ENCODE data around the gene SMIM32. TPM values are rescaled to one million over a fixed set of nuclear protein-coding genes. Genes with fewer than 3 reads are reported as not detected.

Gene SMIM32
- total RNA-seq, 1 experiment from 2014 or later, result not detected

DNA sequence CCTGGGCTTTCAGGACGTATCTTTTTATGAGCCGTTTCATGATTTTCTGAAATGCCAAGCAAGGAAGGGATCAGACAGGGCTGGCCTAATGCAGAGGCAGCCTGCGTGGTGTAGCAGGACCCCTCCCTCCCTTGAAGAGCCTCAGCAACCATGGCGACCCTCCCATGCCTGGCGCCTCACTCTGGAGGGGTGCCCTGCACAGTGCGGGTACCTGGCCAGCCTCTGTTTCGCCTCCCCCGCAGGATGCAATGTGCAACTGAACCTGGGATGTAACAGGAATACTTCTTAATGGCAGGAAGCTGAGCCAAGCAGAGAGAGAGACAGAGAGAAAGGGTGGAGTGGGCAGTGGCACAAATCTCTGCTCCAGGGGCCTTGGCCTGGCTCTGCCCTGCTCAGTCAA, 23.3 kb upstream of the SMIM32 start:
- no peak for DNase-seq (ENCODE audit: low read depth in 1 of 2, low spot score in 2 of 2)
- Histone ChIP-seq H3K36me3 (no peaks in the 10 kb centered on the region), H3K27ac (no peak overlapping the region), H3K4me1 (replicated peaks) (peaks cover 12% of the 10 kb centered on the region; the same call in 1 of the 2 replicates), H3K27me3 (replicated peaks) (peaks cover 15% of the 10 kb centered on the region), H3K9me3 (replicated peaks) (no peaks in the 10 kb centered on the region), H3K4me3 (no peak overlapping the region)

DNA sequence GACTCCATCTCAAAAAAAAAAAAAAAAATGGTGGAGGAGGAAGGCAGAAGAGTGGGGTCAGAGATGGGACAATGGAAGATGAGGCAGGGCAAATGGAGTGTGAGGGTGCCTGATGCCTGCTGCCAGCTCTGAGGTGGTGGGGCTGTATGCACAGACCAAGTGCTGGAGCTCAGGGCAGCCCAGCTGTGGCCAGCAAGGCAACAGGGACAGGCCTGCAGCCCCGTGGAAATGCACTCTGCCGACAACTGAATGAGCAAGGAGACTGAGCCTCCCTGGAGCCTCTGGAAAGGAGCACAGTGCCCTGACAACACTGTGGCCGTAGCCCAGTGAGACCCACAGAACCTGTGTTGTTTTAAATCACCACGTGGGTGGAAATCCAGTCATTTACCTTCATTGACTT, 22.9 kb upstream of the SMIM32 start:
- no peaks in the 10 kb centered on the region for H3K9me3 ChIP-seq (replicated peaks)
- H3K4me3 ChIP-seq, result no peak overlapping the region
- peaks cover 12% of the 10 kb centered on the region for H3K27me3 ChIP-seq (replicated peaks)
- no peak for DNase-seq (ENCODE audit: low read depth in 1 of 2, low spot score in 2 of 2)
- H3K4me1 ChIP-seq (replicated peaks), result peaks cover 12% of the 10 kb centered on the region; the same call in 1 of the 2 replicates
- no peaks in the 10 kb centered on the region for H3K36me3 ChIP-seq
- no peak overlapping the region for H3K27ac ChIP-seq

DNA sequence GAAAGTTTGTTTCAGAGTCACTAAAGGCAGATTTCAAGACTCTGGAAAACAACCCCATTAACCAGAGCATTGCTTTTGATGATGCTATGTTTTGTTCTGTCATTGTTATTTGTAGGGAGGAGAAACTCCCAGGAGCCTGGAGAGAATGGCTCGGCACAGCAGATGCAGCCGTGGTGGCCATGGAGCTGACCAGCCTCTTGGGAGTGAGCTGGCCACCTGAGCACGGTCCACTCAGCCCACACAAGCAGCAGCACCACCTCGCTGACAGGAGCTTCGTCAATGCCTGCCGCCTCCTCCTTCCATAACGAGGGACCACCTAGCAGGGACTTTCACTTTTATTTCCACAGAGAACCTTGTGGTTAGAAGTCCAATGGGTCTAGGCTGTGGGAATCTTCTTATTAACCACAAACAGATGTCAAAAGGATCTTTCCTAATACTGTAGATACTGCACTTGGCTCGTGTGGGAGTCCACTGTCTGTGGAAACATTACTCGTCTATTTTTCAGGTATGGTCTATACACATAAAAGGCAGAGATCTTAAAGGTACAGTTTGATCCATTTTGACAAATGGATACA, 21.0 kb upstream of the SMIM32 start:
- H3K36me3 ChIP-seq, result no peaks in the 10 kb centered on the region
- peak in 1 of 2 experiments; percentile 43 for DNase-seq (ENCODE audit: low read depth in 1 of 2, low spot score in 2 of 2)
- peaks cover 12% of the 10 kb centered on the region; the same call in 1 of the 2 replicates for H3K4me1 ChIP-seq (replicated peaks)
- H3K4me3 ChIP-seq, result no peak overlapping the region
- peaks cover 14% of the 10 kb centered on the region for H3K27me3 ChIP-seq (replicated peaks)
- H3K27ac ChIP-seq, result no peak overlapping the region
- no peaks in the 10 kb centered on the region for H3K9me3 ChIP-seq (replicated peaks)

DNA sequence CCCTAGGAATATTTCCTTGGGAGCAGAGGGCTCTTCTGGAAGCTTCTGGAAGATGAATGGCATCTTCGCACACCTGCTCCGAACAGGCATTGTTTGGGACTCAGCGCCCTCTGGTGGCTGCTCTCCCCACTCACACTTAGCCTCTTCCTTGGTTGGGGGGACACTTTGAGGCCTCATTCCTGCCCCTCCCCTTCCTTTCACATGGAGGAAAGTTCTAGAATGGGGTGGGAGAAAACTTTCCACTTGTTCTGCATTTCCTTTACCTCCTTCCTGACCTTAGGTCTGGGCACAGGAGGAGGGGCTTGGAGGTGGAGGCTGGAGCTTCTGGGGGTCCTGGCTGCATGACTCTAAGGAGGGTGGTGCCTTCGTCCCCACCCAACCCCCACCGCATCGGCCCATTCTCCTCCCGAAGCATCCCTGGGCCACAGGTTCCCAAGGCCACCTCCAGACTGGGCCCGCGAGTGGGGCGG, 19.3 kb upstream of the SMIM32 start:
- H3K36me3 ChIP-seq, result no peaks in the 10 kb centered on the region
- no peaks in the 10 kb centered on the region for H3K9me3 ChIP-seq (replicated peaks)
- H3K27me3 ChIP-seq (replicated peaks), result peaks cover 14% of the 10 kb centered on the region
- peaks cover 12% of the 10 kb centered on the region; the same call in 1 of the 2 replicates for H3K4me1 ChIP-seq (replicated peaks)
- no peak overlapping the region for H3K27ac ChIP-seq
- no peak overlapping the region for H3K4me3 ChIP-seq
- DNase-seq (ENCODE audit: low read depth in 1 of 2, low spot score in 2 of 2), result peak; percentile 53 to 68

DNA sequence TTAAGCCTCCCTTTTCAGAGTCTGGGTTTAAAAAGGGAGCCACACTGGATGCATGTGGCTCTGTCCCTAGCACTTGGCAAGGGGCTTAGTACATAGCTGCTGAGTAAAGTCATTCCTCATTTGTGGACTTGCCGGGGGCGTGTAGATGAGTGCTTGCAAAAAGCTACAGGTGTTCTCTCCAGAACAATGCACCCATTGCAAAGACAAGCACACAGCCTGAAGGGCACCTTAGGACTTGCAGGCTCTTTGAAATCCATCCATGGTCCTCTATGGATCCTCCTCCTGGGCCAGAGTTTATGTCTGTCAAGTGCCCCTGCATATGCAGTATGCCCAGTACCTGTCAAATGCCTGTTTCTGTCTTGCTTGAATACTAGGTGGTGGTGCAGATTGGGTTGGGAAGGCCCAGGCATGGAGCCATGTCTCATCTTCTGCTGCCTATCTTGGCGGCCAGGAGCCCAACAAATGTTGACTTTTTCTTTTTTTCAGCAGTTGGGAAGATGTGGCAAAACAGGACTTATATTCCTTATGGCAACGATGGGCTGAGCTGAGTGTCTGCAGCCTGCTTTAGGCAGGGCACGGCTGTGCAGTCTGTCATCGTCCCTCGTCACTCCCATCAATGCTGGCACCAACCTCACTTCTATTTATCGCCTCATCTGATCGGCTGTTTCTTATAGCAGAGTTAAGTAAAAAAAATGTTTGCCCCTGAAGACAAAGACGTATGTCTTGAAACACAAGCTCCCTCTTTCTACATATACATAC, 18.5 kb upstream of the SMIM32 start:
- H3K4me3 ChIP-seq, result no peak overlapping the region

DNA sequence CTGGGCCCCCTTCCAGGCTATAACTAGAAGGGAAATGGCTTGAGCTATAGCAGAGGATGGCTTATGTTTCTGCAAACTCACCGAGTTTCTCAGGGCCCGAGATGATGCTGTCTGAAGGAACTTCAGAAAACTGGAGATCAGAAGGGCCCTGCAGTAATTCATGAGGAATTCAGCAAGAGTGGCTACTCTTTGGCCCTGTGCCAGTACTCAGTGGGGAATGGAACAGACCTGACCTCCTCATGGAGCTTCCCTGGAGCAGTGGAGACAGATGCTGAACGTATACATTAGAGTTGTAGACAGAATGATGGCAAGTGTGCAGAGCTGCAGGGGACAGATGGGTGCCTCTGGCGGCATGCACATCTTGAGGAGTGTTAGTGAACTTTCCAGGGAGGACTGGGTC, 17.3 kb upstream of the SMIM32 start:
- H3K4me3 ChIP-seq, result no peak overlapping the region
- no peaks in the 10 kb centered on the region for H3K9me3 ChIP-seq (replicated peaks)
- peaks cover 14% of the 10 kb centered on the region for H3K27me3 ChIP-seq (replicated peaks)
- H3K27ac ChIP-seq, result no peak overlapping the region
- DNase-seq (ENCODE audit: low read depth in 1 of 2, low spot score in 2 of 2), result no peak
- H3K36me3 ChIP-seq, result no peaks in the 10 kb centered on the region
- peaks cover 12% of the 10 kb centered on the region; the same call in 1 of the 2 replicates for H3K4me1 ChIP-seq (replicated peaks)

More for the DNA sequence above, 18.5 kb upstream of the SMIM32 start:
- DNase-seq (ENCODE audit: low read depth in 1 of 2, low spot score in 2 of 2), result no peak
- Histone ChIP-seq H3K4me1 (replicated peaks) (peaks cover 12% of the 10 kb centered on the region; the same call in 1 of the 2 replicates), H3K27ac (no peak overlapping the region), H3K27me3 (replicated peaks) (peaks cover 14% of the 10 kb centered on the region), H3K9me3 (replicated peaks) (no peaks in the 10 kb centered on the region), H3K36me3 (no peaks in the 10 kb centered on the region)

DNA sequence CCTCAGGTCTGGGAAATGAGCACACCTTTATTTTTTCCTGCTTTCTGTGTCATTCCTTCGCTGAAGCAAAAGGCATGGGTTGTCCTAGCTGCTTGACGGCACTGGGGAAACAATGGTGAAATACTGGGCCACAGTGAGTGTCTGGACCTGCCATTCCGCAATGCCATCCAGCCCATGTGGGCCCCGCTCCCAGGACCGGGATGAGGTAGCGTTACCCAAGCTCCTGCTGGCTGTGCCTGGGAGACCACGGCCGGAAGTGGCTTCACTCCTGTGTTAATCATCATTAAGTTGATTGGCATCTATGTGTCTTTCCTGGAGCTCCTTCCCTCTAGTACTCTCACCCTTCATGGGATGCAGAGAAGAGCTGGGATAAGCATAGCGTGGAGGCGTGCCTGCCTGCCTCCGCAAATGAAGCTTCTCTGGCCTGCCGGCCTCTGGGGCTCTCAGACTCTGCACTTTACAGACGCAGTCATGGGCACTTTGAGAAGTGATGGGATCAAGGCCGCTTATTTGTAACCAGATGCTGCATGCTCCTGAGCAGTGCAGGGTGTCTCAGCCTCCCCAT, 16.5 kb upstream of the SMIM32 start:
- peaks cover 12% of the 10 kb centered on the region; the same call in 1 of the 2 replicates for H3K4me1 ChIP-seq (replicated peaks)
- no peak for DNase-seq (ENCODE audit: low read depth in 1 of 2, low spot score in 2 of 2)
- no peak overlapping the region for H3K4me3 ChIP-seq
- H3K36me3 ChIP-seq, result no peaks in the 10 kb centered on the region
- H3K9me3 ChIP-seq (replicated peaks), result no peaks in the 10 kb centered on the region
- H3K27ac ChIP-seq, result no peak overlapping the region
- peaks cover 14% of the 10 kb centered on the region for H3K27me3 ChIP-seq (replicated peaks)

DNA sequence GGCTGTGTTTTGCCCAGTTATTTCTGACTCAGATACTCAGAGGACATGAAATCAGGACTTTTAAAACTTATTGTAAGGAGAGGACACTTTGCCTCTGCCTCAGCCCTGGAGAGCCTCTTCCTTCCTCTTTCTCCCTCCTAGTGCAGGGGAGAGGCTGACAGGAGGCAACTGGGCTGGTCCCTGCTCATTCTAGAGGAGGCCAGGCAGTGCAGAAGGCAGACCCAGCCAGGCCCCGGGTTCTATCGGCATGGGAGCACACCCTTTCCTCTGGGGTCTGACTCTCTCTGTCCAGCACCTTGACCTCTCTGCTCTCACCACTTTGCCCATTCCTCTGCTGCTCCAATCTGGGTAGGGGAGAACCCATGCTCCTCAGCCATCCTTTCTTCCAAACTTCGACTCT, 16.0 kb upstream of the SMIM32 start:
- Histone ChIP-seq H3K27me3 (replicated peaks) (peaks cover 14% of the 10 kb centered on the region), H3K36me3 (no peaks in the 10 kb centered on the region), H3K9me3 (replicated peaks) (no peaks in the 10 kb centered on the region), H3K4me3 (no peak overlapping the region), H3K4me1 (replicated peaks) (peaks cover 7% of the 10 kb centered on the region; the same call in 1 of the 2 replicates), H3K27ac (no peak overlapping the region)
- DNase-seq (ENCODE audit: low read depth in 1 of 2, low spot score in 2 of 2), result no peak

DNA sequence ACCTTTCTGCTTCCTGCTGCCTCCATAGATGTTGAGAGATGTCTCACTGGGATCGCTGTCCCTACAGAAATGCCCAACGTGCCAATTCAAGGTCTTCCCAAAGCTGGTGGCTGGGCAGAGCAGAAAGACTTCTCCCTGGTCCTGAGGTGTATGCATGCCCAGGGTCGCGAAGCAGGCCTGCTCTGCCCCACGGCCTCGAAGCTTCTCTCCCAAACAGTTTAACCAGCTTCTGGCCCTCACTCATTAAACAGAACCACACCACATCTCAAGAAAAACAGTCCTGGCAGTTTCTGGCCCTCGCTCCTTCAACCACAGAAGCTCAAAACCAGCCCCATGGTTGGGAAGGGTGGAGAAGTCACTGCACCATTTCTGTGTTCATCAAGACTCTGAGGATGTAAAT, 14.7 kb upstream of the SMIM32 start:
- Histone ChIP-seq H3K27ac (no peak overlapping the region), H3K4me1 (replicated peaks) (no peaks in the 10 kb centered on the region), H3K9me3 (replicated peaks) (no peaks in the 10 kb centered on the region), H3K27me3 (replicated peaks) (peaks cover 8% of the 10 kb centered on the region; the same call in 1 of the 2 replicates), H3K36me3 (no peaks in the 10 kb centered on the region), H3K4me3 (no peak overlapping the region)
- DNase-seq (ENCODE audit: low read depth in 1 of 2, low spot score in 2 of 2), result no peak

DNA sequence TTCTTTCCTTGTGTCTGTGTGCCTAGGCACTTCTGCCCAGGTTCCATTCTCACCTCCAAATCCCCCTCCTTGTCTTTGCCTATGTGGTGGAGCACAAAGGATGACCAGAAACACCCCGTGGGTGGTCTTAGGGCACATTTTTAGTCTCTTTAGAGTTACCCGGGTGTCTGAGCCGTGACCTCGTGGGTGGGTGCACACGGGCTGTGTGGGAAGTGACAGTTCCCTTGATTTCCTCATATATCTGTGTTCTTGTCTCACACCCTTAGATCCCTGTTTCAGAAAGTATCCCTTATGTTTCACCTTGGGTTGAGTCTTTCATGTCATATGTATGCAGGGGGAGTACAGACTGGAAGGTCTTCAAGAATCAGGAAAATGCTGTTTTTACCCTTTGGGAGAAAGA, 13.4 kb upstream of the SMIM32 start:
- Histone ChIP-seq H3K36me3 (no peaks in the 10 kb centered on the region), H3K4me3 (no peak overlapping the region), H3K4me1 (replicated peaks) (no peaks in the 10 kb centered on the region), H3K27me3 (replicated peaks) (peaks cover 18% of the 10 kb centered on the region), H3K9me3 (replicated peaks) (no peaks in the 10 kb centered on the region), H3K27ac (no peak overlapping the region)
- no peak for DNase-seq (ENCODE audit: low read depth in 1 of 2, low spot score in 2 of 2)

DNA sequence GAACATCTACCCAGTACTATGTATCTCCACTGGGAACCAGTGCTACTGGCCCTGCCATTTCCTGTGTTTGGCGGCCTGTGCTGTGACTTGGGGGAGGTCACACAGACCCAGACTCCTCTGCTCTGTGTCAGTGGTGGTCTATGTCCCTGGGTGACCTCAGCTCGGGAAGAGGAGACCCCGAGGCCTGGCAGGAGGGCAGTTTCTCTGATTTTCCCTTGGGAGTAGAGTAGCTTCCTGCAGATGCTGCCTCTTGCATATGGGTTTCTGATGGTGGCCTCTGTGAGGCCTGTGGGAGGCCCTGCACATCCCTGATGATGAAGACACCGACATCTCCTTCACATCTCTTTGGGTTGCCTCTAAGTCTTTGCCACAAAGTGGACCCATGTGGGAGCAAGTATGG, 13.0 kb upstream of the SMIM32 start:
- Histone ChIP-seq H3K4me1 (replicated peaks) (no peaks in the 10 kb centered on the region), H3K9me3 (replicated peaks) (no peaks in the 10 kb centered on the region), H3K4me3 (no peak overlapping the region), H3K27me3 (replicated peaks) (peaks cover 22% of the 10 kb centered on the region), H3K27ac (no peak overlapping the region), H3K36me3 (no peaks in the 10 kb centered on the region)
- DNase-seq (ENCODE audit: low read depth in 1 of 2, low spot score in 2 of 2), result no peak

DNA sequence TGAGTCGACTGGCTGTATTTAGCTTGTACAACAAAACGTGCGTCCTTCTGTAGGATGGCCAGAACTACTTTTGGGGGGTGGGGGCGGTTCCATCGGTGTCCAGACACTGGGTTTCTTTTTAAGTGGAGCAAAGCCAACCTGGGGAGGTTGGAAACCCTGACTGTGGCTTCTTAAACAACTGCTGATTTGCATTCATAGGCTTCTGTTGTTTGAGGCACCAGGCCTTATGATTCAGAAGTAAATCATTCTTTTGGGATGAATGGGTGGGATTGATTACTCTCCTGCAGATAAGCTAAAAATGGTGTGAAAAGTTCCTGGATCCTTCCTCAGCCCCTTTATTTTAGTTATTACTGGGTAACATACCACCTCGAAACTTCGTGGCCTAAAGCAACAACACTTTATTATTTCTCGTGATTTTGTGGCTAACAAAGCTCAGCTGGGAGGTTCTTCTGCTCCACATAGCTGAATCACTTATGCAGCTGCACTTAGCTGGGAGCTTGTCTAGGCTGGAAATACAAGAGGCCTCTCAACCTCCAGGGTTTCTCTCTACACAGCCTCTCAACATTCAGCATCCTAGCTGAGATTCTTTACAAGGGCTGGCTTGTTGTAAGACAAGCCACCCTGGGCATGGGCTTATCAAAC, 12.2 kb upstream of the SMIM32 start:
- no peak overlapping the region for H3K27ac ChIP-seq
- DNase-seq (ENCODE audit: low read depth in 1 of 2, low spot score in 2 of 2), result peak in 1 of 2 experiments; percentile 28
- H3K36me3 ChIP-seq, result no peaks in the 10 kb centered on the region
- no peaks in the 10 kb centered on the region for H3K4me1 ChIP-seq (replicated peaks)
- H3K27me3 ChIP-seq (replicated peaks), result peaks cover 26% of the 10 kb centered on the region
- no peak overlapping the region for H3K4me3 ChIP-seq
- no peaks in the 10 kb centered on the region for H3K9me3 ChIP-seq (replicated peaks)

DNA sequence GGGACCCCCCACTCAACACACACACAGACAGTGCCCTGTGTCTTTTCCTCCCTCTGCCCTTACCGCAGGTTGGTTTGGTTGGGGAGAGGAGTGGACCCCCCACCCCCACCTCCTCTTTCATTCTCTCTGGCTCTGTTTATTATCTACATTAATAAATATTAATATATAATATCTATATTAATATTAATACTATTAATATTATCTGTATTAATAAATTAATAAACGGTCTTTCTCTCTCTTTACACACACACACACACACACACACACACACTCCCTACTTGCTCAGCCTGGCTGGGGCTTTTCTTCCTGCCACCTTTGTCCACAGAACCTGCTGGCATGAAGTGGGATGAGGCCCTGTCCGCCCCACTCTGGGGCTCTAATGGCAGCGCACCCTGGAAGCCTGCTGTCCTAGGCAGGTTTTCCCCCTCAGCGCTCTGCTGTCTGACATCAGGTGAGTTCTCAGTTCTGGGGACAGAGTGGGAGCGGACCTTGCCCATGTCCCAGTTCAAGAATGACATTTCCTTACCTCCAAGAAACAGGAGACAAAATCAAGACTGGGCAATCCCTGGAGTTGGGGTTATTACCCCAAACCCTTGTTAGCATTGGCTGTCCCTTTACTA, 10.5 kb upstream of the SMIM32 start:
- H3K9me3 ChIP-seq (replicated peaks), result no peaks in the 10 kb centered on the region
- H3K4me1 ChIP-seq (replicated peaks), result no peaks in the 10 kb centered on the region
- H3K27me3 ChIP-seq (replicated peaks), result peaks cover 31% of the 10 kb centered on the region
- H3K36me3 ChIP-seq, result no peaks in the 10 kb centered on the region
- H3K27ac ChIP-seq, result no peak overlapping the region
- no peak overlapping the region for H3K4me3 ChIP-seq
- DNase-seq (ENCODE audit: low read depth in 1 of 2, low spot score in 2 of 2), result peak in 1 of 2 experiments; percentile 27

All from SJSA1 (cell line).